Right lung (tissue), 5 donors: Measurements from ENCODE around the gene HIBADH. TPM values are rescaled to one million over a fixed set of nuclear protein-coding genes. Genes with fewer than 3 reads are reported as not detected.
"Not testable (repeated sequence)": the region's sequence is repeated elsewhere in the genome, so short reads cannot be mapped to it uniquely, and the experiment has no call there.

Source experiments
- DNase-seq, 2 donors: peaks; one replicate each; pipeline ENCODE4 v3.0.0-alpha.2; 2013
- polyA plus RNA-seq, 5 donors: library from polyadenylated mRNA; unstranded; fragments of 120-200 nt; gene quantifications; one replicate each; pipeline versions ENCODE4 v1.2.1 to v1.2.3, GENCODE V29; 2013; ENCODE audit warnings: inconsistent platforms in 1 of 5, low replicate concordance in 1 of 5; ENCODE audit not compliant: insufficient read length in 5 of 5, insufficient read depth in 1 of 5

The HIBADH gene
- polyA plus RNA-seq, 5 donors, result 43.9 to 64.0 (median 57.5) TPM

GRCh38 chr7:27605283-27605682 is 57.4 kb downstream of the HIBADH start:
- no peak for DNase-seq

GRCh38 chr7:27603813-27604212 is 58.9 kb downstream of the HIBADH start:
- DNase-seq, result peak in 1 of 2 donors; percentile 14

DNA sequence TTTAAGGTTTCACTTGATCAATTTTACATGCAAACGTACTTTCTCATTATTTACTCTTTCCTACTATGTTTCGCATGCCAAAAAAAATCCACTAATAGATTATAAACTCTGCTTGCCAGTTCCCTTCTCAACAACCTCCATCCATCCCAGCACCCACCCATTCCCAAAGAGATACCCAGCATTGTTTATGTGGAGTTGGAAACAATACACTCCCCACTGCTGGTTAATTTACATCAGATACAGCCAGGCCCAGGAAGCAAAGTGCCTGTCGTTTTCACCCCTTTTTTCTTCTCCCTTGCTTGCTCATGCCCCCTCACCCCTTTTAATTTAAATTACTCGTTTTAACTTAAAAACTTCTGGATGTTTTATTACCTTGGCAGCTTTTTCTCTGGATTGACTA is 59.9 kb downstream of the HIBADH start:
- no peak for DNase-seq

DNA sequence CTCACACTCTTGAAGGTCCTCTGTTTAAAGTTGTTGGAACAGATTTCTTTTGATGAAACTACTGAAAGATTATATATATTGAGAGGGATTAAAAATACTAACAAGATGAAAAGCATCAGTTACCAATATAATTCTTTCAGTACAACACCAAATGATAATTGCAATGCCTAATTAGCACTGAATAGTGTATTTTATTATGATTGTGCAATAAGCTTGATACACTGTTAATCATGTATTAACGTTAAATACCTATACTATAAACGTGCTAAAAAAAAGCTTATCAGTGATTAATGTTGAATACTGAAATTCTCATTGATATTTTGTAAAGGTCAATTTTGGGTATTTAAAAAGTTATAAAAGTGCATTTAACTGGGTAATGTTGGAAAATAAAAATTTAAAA is 61.5 kb downstream of the HIBADH start:
- DNase-seq, result no peak

GRCh38 chr7:27600247-27600646 is 62.4 kb downstream of the HIBADH start:
- no peak for DNase-seq

- no peak for DNase-seq
Measured at GRCh38 chr7:27595009-27595408, 67.7 kb downstream of the HIBADH start.

DNA sequence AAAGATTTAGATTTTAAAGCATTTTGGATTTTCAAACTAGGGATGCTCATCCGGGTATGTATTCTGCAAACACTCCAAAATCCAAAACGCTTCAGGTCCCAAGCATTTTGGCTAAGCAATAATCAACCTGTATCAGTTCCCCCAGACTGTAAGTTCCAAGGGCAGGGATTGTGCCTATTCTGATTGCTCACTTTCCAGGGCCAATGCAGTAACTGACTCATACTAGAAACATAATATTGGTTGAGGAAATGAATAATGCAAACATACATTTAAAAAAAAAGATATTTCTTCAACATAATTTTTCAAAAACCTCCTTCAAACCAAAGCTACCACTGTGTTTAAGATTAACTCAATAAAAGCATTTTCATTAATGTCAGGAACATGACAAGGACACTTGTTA is 69.5 kb downstream of the HIBADH start:
- DNase-seq, result no peak

DNA sequence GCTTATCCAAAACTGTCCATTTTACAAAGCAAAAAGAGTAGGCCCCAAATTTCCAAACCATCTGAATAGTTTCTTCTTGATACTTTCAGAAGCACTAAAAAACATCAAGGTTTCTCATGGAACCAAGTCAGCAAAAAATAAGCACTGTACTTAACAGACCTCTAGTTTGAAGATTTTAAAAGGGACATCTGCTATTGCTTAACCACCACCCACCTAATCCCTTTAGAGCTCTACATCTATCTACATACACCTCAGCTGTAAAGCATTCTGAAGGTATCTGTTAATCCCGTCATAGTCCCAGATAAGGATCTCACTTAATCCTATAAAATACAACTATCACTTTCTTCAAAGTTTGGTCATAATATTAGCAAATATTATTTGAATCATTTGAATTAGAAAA is 72.3 kb downstream of the HIBADH start:
- DNase-seq, result no peak

DNA sequence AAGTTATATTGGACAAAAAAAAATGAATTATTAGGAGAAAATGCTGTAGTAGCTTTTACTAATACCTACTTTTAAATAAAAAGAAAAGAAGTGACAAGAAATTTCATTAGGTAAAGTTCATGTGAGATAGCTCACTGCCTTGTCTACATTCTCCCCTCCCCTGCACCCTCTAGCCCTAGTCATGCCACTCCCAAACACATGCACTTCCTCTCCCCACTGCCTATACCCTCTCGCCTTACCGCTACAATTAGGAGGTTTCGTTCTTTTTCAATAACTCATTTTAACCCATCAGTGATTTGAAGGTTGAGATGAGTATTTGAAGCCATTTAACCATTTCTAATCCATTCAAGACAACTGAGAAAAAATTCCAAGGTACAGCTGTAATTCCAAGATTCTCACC is 75.3 kb downstream of the HIBADH start:
- no peak for DNase-seq

GRCh38 chr7:27586825-27587224 is 75.9 kb downstream of the HIBADH start:
- DNase-seq, result no peak

DNA sequence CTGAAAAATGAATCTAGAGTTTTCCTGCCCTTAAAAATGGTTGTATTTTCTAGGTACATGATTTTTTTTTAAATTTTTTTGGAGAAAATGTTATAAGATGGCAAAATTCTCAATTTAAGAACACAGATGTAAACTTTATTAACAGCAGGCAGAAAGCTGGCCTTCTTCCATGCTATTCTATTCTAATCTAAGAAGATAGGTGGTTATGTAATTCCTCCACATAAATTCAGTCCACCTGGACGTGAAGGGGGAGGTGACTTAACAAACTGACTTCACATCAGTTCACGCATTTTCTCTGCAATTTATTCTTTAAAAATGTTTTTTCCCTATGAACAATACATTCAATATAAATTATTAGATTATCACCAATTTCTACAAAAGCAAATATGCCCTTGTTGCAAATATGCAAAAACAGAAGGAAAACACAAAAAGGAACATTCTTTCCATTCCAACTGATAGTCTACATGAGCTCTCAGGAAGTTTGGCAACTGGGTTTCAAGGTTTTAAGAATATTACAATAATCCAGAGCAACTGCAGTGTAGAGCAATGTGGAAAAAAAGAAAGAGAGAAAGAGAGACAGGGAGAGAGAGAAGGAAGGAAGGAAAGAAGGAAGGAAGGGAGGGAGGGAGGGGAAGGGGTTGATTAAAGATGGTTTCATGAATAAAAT is 76.8 kb downstream of the HIBADH start:
- no peak for DNase-seq

DNA sequence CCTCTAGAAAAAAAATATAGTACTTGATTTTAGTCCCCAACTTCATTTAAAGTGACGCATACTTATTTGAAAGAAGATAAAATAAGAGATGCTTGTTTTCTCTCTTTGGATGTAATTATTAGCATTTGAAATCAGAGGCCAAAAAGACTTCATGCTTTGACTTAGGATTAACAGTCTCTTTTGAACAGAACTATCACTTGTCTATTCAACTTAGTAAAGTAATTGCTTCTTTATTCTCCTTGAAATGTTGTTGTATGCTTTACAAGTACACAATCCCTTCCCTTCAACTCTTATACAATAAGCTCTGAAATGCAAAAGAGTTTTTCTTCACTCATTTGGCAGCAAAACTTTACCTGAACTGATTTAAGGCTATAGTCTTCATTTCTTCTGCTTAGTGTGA is 80.8 kb downstream of the HIBADH start:
- DNase-seq, result no peak

DNA sequence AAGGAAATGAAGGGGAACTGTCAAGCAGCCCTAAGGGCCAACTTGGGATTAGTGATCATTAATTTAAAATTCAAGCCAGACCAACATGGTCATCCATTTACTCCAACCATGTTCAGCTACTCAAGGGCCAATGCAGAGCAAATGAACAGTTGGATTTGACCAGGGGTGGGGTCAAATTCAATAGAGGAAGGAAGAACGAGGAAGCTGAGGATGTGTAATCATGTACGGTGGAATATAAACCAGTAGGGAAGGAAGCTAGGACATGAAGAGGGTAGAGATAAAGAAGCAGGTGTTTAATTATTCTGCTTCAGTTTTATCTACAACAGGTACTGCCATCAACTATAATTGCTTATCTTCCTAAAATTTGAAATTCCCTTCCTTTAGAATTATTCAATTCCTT is 81.6 kb downstream of the HIBADH start:
- no peak for DNase-seq

DNA sequence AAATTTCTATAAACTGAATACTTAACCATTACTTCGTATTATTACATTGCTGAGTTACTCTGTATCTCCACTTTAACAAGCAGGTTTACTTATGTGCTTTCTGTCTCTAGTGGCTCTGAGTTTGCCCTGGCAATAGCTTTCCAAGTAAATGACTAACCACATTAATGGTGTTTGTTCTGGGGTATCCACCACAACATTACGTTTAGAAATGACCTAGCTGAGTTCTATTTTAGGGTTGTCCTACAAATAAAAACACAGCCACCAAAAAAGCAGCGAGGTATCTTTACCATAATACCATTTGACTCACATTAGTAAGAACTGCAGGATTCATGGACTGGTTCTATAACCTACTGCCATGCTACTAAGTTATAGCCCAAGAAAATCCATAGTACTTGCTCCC is 83.1 kb downstream of the HIBADH start:
- DNase-seq, result no peak

GRCh38 chr7:27578169-27578568 is 84.5 kb downstream of the HIBADH start:
- not testable (repeated sequence) for DNase-seq

- peak; percentile 40 to 52 for DNase-seq
Measured at GRCh38 chr7:27576360-27576944, 86.2 kb downstream of the HIBADH start.

DNA sequence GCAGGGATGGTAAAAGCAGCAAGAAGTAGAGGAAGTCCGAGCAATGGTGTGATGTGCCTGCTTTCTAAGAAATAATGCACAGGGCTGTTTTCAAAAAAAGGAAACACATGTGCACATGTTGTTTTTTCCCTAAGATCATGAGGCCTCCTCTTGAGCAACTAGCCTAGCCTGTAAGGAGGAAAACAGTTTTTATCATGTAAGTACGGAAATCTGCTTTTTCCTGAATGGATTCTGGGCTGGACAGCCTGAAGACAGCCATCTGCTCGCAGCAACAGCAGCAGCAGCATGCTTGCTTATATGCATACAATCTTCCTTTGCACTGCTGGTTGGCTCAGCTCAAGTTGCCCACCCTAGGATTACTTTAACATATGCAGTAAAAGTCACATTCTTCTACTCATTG is 87.1 kb downstream of the HIBADH start:
- DNase-seq, result peak; percentile 33 to 57

- DNase-seq, result no peak
Measured at GRCh38 chr7:27569106-27569505, 93.6 kb downstream of the HIBADH start.

DNA sequence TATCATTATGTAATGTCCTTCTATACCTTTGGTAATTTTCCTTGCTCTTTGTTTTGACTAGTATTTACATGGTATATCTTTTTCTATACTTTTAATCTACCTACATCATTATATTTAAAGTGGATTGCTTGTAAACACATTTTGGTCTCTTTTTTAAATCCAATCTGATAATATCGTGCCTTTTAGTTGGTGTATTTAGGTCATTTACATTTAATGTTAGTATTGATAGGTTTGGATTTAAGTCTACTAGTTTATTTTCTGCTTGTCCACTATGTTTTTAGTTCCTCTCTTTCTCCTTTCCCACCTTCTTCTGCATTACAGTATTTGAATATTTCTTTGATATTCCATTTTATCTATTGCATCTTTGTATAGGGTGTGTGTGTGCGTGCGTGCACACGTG is 95.4 kb downstream of the HIBADH start:
- DNase-seq, result no peak

DNA sequence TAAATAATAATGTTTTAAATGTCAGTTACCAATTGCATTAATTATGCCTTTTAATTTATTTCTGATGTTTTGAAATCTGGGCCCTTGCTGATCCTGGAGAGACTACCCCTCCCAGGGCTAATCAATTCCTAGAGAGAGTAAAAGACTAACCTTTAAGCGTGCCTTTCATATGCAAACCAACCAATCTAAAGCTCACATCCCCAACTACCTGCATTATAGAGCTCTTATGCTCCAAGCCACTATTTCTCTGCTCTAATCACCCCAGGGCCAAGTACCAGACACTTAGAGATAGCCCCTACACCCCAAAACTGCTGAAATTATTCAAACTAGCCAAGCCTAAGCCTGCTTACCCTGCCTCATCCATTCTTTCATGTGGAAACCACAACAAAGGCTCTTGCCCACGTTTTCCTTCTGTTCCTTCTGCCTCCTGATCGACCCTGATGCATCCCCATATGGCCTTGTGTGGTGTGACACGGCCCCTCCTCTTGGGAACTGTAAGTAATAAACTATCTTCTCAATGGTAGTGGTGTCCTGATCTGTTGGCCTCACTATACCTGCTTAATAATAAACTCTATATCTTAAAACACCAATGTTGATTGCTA is 97.7 kb downstream of the HIBADH start:
- no peak for DNase-seq

DNA sequence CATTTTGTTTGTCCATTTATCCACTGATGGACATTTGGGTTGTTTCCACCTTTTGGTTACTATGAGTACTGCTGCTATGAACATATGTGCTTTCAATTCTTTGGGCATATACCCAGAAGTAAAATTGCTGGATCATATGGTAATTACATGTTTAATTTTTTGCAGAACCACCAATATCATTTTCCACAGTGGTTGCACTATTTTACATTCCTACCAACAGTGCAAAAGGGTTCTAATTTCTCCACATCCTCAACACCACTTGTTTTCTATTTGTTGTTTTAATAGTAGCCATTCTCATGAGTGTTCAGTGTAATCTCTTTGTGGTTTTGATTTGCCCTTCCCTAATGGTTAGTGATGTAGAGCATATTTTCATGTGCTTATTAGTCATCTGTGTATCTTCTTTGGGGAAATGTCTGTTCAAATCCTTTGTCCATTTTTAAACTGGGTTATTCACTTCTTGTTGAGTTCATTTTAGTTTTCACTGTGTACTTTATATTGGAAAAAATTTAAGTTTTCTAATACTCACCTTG is 101.9 kb downstream of the HIBADH start:
- DNase-seq, result no peak

- DNase-seq, result no peak
Measured at GRCh38 chr7:27555670-27556069, 107.0 kb downstream of the HIBADH start.

GRCh38 chr7:27554826-27555225 is 107.9 kb downstream of the HIBADH start:
- no peak for DNase-seq
